ENCODE data around the gene VTA1. TPM values are rescaled to one million over a fixed set of nuclear protein-coding genes. Genes with fewer than 3 reads are reported as not detected.

VTA1 gene
- total RNA-seq, 1 experiment from 2014 or later: 67.8 TPM

- H3K79me2 ChIP-seq (ENCODE audit: insufficient read depth, low read length): peaks cover 3% of the 10 kb centered on the region; the same call in 1 of the 2 replicates
- no peaks in the 10 kb centered on the region for H3K4me1 ChIP-seq (ENCODE audit: control insufficient read depth in 1 of 2, insufficient read depth in 2 of 2, low read length in 2 of 2)
- H3K9me2 ChIP-seq (ENCODE audit: insufficient read depth): no peaks in the 10 kb centered on the region
- no peak overlapping the region for H3K4me3 ChIP-seq (replicated peaks in 1 of 2; ENCODE audit: low read depth in 1 of 2, low read length in 2 of 2)
- no peak overlapping the region for H3K27ac ChIP-seq (ENCODE audit: low read depth, low read length)
- no peak overlapping the region for H3K4me2 ChIP-seq (ENCODE audit: low read length)
- TF ChIP-seq YY1 (IDR thresholded peaks at IDR 0.05; ENCODE audit: extremely low read depth, insufficient replicate concordance, low read depth, low read length) (no peak), SIN3A (IDR thresholded peaks at IDR 0.05; ENCODE audit: low read depth) (no peak), EGR1 (IDR thresholded peaks at IDR 0.05; ENCODE audit: low read depth) (no peak), ZNF274 (IDR thresholded peaks at IDR 0.05; ENCODE audit: low read depth, low read length) (no peak), TCF7L2 (IDR thresholded peaks at IDR 0.05; ENCODE audit: borderline replicate concordance, extremely low read depth, insufficient read depth, insufficient read length) (no peak), EZH2 (IDR thresholded peaks at IDR 0.05) (no peak), SP1 (IDR thresholded peaks at IDR 0.05; ENCODE audit: low read depth) (no peak), CBX3 (IDR thresholded peaks at IDR 0.05; ENCODE audit: low read depth) (no peak), ZBTB33 (IDR thresholded peaks at IDR 0.05; ENCODE audit: extremely low read depth, insufficient replicate concordance, low read length) (no peak), RAD21 (IDR thresholded peaks at IDR 0.05; ENCODE audit: low read depth) (no peak), EZH2phosphoT487 (IDR thresholded peaks at IDR 0.05; ENCODE audit: borderline replicate concordance) (no peak), CTCF (IDR thresholded peaks at IDR 0.05 in 2 of 3, conservative IDR thresholded peaks at IDR 0.05 in 1 of 3; ENCODE audit: borderline replicate concordance in 1 of 3, insufficient read depth in 1 of 3, low read depth in 2 of 3, low read length in 2 of 3) (no peak), ATF3 (IDR thresholded peaks at IDR 0.05) (no peak), FOSL1 (IDR thresholded peaks at IDR 0.05; ENCODE audit: low read depth) (no peak)
- TF ChIP-seq, protein P1, sequence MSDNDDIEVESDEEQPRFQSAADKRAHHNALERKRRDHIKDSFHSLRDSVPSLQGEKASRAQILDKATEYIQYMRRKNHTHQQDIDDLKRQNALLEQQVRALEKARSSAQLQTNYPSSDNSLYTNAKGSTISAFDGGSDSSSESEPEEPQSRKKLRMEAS (IDR thresholded peaks at IDR 0.05): no peak
- TF ChIP-seq, protein P2, sequence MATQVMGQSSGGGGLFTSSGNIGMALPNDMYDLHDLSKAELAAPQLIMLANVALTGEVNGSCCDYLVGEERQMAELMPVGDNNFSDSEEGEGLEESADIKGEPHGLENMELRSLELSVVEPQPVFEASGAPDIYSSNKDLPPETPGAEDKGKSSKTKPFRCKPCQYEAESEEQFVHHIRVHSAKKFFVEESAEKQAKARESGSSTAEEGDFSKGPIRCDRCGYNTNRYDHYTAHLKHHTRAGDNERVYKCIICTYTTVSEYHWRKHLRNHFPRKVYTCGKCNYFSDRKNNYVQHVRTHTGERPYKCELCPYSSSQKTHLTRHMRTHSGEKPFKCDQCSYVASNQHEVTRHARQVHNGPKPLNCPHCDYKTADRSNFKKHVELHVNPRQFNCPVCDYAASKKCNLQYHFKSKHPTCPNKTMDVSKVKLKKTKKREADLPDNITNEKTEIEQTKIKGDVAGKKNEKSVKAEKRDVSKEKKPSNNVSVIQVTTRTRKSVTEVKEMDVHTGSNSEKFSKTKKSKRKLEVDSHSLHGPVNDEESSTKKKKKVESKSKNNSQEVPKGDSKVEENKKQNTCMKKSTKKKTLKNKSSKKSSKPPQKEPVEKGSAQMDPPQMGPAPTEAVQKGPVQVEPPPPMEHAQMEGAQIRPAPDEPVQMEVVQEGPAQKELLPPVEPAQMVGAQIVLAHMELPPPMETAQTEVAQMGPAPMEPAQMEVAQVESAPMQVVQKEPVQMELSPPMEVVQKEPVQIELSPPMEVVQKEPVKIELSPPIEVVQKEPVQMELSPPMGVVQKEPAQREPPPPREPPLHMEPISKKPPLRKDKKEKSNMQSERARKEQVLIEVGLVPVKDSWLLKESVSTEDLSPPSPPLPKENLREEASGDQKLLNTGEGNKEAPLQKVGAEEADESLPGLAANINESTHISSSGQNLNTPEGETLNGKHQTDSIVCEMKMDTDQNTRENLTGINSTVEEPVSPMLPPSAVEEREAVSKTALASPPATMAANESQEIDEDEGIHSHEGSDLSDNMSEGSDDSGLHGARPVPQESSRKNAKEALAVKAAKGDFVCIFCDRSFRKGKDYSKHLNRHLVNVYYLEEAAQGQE (IDR thresholded peaks at IDR 0.05; ENCODE audit: low read depth): no peak
- ChIA-PET CTCF (no interaction called here), POLR2A (no interaction called here), RAD21 (ENCODE audit: low non-redundant PET in 1 of 2, low total read pairs in 2 of 2, uncharacterized antibody in 2 of 2, unreplicated experiment in 2 of 2) (no interaction called here)
- DNase-seq (ENCODE audit: low read depth, low spot score): no peak
- no peaks in the 10 kb centered on the region for H3K27me3 ChIP-seq (ENCODE audit: insufficient read depth, low read length)
- H4K20me1 ChIP-seq (ENCODE audit: insufficient read depth): no peaks in the 10 kb centered on the region
- H3K36me3 ChIP-seq (ENCODE audit: control insufficient read depth in 1 of 2, insufficient read depth in 2 of 2, low read length in 2 of 2): peaks cover 2 to 4% of the 10 kb centered on the region in 2 experiments; a peak in 1 of 4 replicates
- intact Hi-C loops (cut with micrococcal nuclease): no loop called here
- no TSS peak for BruUV-seq (replicated peaks)
- H3K9ac ChIP-seq (ENCODE audit: low read length): no peak overlapping the region
- H3K9me3 ChIP-seq (ENCODE audit: control insufficient read depth in 1 of 2, insufficient read depth in 1 of 2, low read depth in 1 of 2, low read length in 2 of 2): no peaks in the 10 kb centered on the region
- no peak for ATAC-seq
- no peak overlapping the region for H2AFZ ChIP-seq (ENCODE audit: low read depth, low read length, poor library complexity, severe bottlenecking)
Observed at GRCh38 chr6:142182004-142182403, 34.9 kb downstream of the VTA1 start.

Measured in HCT116 (cell line).